AG08396 (cell line): ENCODE data around the gene GLIS1.
"Not testable (repeated sequence)": the region's sequence is repeated elsewhere in the genome, so short reads cannot be mapped to it uniquely, and the experiment has no call there.

Experiments
- DNase-seq: peaks from one replicate; pipeline ENCODE4 v3.0.0; 2012; ENCODE audit warnings: low spot score, mixed read lengths

Gene GLIS1

GRCh38 chr1:53561503-53562105 lies 177.4 kb downstream of the GLIS1 start:
- no peak for DNase-seq

GRCh38 chr1:53560581-53561502 lies 178.1 kb downstream of the GLIS1 start:
- no peak for DNase-seq

GRCh38 chr1:53559854-53560580 lies 178.9 kb downstream of the GLIS1 start:
- DNase-seq: no peak

DNA sequence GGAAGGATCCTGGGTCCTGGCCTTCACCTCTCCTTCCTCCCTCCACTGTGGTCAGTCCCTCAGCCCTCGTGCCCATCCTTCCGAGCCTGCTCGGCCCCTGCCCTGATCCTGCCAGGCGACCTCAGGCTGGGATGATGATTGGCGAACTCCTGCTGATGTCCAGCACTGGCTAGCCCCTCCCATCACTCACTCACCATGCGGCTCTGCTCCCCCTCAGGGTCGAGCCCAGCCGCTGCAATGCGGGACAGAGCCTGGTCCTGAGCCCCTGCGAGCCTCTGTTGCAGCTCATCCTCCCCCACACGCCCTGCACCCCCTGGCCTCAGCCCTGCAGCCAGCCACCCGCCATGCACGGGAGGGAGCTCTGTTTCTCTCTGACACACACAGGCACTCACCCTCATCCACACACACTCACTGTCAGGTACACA lies 179.6 kb downstream of the GLIS1 start:
- DNase-seq: no peak

DNA sequence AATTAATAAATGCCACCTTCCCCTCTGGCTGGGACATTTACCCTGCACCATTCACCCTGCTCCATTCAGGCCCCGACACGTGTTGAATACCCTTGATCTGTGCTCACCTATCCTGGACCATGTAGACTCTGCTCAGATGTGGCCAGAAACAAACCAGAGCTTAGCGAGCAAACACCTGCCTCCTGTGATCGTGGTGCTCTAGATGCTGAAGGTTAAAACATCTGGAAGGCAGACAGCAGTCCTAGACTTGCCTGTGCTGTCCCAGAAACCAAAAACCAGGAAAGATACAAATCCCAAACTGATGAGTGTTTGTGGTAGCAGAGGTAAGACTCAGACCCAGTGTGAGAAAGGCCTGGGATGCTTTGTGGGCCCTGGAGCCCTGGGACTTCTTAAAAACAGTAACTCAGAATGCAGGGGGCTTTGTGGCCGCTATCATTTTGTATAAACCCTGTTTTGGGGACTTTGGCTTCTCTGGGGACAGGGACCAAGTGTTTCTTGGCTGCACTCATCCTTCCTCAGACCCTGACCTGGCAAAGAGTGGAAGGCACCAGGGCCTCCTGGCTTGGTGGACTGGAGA lies 180.1 kb downstream of the GLIS1 start:
- no peak for DNase-seq

DNA sequence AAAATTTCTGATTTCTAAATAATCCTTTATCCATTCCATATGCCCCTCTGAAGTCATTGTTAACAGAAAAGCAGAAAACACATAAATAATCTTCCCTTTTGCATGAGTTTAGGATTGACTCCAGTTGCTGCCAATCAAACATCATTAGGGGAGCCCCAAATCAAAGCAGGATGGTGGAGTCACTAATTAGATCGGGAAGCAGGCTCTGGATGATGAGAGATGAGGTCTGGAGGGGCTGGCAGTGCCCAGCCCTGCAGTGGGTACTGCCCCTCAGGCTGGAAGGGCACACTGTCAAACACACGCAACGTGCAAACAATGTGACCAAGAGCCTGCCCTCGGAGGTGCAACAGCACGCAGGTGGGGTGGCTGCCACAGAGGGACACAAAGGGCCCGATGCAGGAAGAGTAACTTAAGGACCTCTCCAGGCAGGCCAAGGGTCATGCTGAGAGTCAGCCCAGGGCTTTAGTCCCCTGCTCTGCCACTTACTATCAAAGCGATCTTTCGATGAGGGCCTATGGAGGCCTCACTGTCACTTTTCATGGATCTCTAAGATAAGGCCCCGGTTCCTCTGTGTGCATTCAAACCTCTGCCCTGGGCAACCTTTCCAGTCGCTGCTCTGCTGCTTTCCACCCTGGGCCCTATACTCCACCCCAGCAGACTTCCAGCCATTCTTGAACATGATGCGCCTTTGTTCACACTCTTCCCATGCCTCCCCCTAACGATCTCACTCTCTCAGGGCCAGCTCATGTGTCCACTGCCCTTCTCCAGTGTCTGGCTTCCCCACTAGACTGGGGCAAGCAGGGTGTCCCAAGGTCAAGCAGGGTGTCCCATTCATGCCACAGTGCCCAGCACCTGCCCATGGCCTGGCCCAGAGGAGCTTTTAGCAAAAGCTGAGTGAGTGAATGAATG lies 180.9 kb downstream of the GLIS1 start:
- no peak for DNase-seq

DNA sequence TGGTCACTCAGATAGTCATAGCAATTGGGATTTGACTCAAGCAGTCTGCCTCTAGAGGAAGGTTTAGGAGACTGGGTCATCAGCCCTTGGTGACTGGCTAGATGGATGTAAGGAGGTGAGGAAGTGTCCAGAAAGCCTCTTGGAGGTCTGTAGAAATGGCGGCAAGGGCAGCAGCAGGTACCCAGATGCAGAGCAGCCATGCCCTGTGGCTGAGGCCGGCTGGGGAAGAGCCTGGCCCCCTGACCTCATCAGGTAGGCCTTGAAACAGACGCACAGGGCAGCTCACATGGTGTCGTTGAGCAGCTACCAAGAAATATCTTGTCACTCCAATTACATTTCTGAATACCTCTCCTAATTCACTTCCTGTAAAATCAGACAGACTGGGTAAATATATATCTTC lies 181.6 kb downstream of the GLIS1 start:
- no peak for DNase-seq

DNA sequence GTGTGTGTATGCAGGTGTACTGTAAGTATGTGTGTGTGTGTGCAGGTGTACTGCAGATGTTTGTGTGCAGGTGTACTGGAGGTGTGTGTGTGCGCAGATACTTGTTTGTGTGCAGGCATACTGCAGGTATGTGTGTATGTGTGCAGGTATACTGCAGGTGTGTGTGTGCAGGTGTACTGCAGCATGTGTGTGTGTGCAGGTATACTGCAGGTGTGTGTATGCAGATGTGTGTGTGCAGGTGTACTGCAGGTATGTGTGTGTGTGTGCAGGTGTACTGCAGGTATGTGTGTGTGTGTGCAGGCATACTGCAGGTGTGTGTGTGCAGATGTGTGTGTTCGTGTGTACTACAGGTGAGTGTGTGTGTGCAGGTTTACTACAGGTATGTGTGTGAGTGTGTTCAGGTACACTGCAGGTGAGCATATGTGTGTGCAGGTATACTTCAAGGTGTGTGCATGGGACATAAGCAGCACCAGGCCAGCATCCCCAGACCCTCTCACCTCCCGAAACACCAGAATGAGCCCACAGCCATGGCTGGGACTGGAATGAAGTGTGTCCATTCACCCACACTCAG lies 182.2 kb downstream of the GLIS1 start:
- no peak for DNase-seq

DNA sequence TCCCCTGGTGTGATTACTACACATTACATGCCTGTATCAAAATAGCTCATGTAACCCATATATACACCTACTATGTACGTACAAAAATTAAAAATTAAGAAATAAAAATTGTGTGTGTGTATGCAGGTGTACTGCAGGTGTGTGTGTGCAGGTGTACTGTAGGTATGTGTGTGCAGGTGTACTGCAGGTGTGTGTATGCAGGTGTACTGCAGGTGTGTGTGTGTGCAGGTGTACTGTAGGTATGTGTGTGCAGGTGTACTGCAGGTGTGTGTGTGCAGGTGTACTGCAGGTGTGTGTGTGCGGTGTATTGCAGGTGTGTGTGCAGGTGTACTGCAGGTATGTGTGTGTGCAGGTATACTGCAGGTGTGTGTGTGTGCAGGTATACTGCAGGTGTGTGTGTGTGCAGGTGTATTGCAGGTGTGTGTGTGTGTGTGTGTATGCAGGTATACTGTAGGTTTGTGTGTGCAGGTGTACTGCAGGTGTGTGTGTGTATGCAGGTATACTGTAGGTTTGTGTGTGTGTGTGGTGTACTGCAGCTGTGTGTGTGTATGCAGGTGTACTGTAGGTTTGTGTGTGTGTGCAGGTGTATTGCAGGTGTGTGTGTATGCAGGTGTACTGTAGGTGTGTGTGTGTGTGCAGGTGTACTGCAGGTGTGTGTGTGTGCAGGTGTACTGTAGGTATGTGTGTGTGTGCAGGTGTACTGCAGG lies 183.2 kb downstream of the GLIS1 start:
- not testable (repeated sequence) for DNase-seq

DNA sequence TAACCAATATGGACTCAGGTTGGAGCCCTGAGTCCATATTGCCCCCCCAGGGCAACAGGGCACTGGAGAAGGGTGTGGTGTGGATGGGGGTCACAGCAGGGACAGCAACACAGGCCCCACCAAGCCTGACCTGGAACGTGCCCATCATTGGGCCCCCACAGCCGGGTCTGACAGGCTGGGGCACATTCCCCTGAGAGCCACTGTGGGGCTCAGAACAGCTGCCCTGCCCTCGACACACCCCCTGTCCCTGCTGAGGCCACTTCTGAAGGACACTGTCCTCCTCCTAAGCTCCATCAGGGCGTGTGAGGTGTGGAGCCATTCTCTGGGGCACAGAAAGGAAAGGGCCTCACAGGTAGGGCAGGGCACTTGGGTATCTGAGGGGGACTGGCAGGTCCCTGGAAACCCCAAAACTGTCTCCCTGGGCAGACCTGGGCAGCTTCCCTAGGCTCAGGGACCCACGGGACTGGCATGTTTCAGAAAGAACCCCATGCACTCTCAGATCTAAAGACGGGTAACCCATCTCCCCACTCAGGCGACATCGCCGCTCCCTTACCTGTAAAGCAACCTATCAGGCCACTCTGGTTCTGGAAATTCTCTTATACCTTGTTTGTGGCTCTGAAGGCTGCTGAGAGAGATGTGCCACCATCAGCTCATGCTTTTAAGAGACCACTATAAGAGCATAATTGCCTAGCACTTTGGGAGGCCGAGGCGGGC lies 184.2 kb downstream of the GLIS1 start:
- DNase-seq: no peak

DNA sequence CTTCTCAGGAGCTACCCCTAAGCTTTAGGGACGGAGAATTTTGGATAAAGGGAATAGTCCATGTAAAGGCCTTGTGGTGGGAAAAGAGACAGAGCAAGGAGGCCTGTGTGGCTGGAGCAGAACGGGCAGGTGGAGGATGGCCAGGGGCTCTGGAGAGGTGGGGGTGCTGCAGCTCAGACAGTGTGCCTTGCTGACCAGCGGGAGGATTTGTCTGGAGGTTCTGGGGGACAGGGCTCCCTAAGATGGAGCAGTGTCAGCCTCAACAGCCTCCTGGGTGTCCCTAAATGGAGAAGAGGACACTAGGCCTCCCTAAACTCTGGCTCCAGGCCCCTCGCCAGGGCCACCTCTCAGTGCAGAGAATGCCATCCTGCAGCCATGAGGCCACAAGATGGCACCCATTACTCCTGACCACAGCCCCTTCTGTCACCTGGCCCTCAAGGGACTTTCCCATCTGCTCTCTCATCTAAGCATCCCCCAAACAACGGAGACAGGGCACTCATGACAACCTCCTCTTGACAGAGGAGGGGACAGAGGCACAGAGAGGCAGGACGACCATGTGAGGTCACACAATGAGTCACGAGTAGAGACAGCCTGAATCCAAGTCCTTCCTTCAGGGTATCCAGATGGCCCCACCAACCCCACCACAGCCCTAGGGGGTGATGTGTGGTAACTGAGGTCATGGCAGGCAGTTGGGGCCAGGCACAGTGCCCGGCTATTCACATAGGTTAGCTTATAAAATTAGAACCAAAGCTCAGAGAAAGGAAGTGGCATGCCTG lies 185.0 kb downstream of the GLIS1 start:
- no peak for DNase-seq

DNA sequence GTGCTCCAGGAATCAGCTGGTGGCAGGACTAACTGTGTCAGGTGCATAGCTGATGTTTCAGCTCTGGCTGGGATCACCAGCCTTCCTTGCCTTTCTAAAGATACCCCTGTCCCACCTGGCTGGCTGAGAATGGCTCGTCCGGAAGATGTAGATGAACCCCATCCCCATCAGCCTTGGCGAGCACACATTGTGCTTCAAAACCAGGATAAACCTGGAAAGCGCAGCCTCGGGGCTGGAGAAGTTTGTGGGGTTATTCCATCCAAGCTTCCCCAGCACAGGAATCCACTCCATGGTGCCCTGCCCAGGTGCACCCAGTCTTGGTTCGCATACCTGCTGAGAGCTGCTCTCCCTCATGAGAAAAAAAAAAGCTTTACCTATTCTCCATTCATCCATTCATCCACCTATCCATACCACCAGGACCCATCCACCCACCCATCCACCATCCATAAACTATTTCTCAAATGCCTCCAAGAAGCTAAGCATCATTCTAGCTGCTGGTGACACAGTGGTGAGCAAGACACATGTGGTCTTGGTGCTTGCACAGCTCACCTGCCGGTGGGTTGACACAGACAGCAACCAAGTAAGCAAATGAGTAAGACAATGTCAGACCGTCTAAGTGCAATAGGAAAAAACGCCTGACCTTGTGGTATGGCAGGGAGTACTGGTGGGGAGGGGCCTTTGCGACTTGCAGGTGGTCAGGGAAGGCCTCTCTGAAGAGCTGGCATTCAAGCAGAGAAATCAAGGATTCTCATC lies 185.8 kb downstream of the GLIS1 start:
- DNase-seq: no peak

DNA sequence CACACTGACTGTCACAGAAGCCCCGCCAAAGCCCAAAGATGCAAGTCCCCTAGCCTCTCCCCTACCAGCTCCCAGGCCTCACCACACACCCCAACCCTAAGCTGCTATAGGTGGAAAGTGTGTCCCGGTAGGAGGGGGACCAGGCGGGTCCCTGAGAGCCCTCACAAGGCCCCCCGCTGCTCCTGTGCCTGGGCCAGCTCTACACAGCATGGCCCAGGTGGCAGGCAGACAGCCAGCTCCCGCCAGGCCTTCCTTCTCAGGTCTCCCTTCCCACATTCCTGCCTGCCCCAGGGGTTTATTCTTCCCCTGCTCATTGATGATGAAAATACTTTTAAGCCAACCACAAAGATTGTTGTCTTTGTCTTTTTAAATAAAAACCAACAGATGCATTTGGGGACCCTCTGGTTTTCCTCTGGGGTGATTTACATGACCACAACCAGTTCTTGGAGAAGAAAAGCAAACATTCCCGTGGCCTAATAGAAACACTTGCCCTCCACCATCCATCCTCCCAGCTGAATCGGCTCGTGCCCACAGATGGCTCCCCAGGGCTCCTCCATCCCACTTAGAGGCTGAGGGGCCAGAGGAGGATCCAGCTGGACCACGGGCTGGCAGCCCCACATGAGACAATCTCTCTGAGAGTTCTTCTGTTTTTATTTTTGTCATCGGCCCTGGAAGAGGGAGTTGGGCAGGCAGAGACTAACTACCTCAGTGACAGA lies 186.7 kb downstream of the GLIS1 start:
- DNase-seq: no peak

- no peak for DNase-seq
These were observed 187.5 kb downstream of the GLIS1 start for GRCh38 chr1:53551428-53551995.

DNA sequence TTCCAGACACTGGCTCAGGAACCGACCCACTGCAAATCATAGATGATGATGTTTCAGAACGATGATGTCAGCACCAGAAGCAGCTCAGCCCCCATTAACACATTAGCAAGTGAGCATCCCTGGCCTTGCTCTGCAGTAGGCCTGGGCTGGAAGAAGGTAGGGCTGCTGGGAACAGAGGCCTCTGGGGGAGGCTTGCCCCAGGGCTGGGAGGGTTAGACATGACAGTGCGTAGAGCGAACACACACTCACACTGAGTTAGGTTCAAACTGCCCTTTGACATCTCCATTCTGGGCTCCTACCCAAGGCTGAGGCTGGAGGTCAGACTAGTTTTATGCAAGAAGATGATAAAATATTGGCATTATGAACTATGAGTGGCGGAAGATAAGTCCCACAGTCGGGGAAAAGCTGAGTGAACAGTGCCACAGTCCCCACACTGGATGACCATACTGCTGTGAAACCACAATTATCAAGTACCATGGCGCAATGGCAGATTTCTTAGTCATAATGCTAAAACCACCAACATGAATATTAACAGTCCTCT lies 188.7 kb downstream of the GLIS1 start:
- DNase-seq: no peak

GRCh38 chr1:53549781-53550180 lies 189.2 kb downstream of the GLIS1 start:
- DNase-seq: no peak

DNA sequence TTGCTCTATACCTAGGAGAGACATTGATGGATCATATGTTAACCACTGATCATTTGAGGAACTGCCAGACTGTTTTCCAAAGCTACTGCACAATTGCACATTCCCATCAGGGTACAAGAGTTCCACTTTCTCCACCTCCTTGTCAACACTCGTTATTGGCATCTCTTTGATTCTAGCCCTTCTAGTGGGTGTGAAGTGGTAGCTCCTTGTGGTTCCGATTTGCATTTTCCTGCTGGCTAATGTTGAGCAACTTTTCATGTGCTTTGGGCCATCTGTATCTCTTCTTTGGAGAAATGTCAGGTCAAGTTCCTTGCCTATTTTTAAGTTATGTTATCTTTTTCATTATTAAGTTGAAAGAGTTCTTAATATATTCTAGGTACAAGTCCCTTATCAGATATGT lies 189.7 kb downstream of the GLIS1 start:
- DNase-seq: no peak
